Measurements from ENCODE around the gene TXN. TPM values are rescaled to one million over a fixed set of nuclear protein-coding genes. Genes with fewer than 3 reads are reported as not detected.

TXN gene
- total RNA-seq, 1 donor from 2014 or later: 156 TPM

DNA sequence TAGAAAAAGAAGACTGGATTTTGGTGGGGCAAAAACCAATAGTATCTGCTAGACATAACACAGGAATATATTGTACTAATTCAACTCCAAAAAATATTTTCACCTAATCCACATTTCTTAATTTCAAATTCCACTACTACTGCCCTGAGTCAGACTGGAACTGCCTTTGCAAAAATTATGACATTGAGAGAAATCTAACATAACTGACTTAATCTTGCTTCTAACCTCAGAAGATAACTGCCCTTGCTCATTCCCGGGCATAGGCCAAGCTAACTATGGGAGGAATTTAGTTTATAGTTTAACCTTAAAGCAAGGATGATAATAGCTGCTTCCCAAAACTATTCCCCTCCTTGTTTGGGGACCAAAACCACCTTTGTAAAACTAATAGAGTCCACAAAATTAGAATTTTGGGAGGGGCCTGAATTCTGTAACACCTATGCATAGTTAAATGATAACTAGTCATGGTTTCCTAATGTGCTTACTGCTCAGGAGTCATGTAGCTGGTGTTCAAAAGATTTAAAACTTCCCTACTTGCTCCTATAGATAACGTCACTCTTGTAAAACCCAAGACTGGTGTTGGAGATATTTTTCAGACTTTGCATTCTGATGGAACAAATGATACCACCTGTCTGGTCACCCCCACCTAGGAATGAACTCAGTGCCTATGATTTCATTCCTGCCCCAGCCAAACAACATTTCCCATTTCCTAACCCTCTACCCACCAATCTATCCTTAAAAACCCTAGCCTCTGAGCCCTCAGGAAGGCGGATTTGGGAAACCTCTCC is 14.1 kb upstream of the TXN start:
- TF ChIP-seq, protein P1, sequence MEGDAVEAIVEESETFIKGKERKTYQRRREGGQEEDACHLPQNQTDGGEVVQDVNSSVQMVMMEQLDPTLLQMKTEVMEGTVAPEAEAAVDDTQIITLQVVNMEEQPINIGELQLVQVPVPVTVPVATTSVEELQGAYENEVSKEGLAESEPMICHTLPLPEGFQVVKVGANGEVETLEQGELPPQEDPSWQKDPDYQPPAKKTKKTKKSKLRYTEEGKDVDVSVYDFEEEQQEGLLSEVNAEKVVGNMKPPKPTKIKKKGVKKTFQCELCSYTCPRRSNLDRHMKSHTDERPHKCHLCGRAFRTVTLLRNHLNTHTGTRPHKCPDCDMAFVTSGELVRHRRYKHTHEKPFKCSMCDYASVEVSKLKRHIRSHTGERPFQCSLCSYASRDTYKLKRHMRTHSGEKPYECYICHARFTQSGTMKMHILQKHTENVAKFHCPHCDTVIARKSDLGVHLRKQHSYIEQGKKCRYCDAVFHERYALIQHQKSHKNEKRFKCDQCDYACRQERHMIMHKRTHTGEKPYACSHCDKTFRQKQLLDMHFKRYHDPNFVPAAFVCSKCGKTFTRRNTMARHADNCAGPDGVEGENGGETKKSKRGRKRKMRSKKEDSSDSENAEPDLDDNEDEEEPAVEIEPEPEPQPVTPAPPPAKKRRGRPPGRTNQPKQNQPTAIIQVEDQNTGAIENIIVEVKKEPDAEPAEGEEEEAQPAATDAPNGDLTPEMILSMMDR (IDR thresholded peaks at IDR 0.05; ENCODE audit: unreplicated experiment): no peak
- H3K36me3 Mint-ChIP-seq (ENCODE audit: low read depth, unreplicated experiment): no peaks in the 10 kb centered on the region
- H3K4me3 Mint-ChIP-seq (ENCODE audit: unreplicated experiment): no peak overlapping the region
- no peaks in the 10 kb centered on the region for H3K4me1 Mint-ChIP-seq (ENCODE audit: unreplicated experiment)
- H3K9me3 Mint-ChIP-seq (ENCODE audit: unreplicated experiment): no peaks in the 10 kb centered on the region
- DNase-seq (ENCODE audit: low spot score): no peak
- no peak overlapping the region for H3K27ac Mint-ChIP-seq (ENCODE audit: unreplicated experiment)
- H3K27me3 Mint-ChIP-seq (ENCODE audit: unreplicated experiment): no peaks in the 10 kb centered on the region

DNA sequence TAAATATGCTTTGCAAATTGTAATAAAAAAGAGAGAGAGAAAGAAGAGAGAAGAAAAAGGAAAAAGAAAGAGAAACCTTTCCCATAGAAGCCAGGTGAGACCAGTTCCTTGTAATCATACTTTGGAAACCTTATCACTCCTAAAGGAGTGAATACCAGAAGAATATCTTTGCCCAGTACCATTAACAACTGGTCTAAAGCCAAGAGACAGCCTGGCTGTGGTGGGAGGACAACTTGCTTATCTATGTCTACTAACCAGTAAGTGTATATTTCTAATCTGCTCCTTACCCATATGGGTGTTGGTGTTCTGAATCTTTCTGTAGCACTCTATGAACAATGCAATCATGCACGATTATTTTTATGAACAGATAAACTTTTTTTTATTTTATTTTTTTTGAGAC is 10.5 kb upstream of the TXN start:
- Mint-ChIP-seq H3K27me3 (ENCODE audit: unreplicated experiment) (no peaks in the 10 kb centered on the region), H3K4me1 (ENCODE audit: unreplicated experiment) (no peaks in the 10 kb centered on the region)
- TF ChIP-seq, protein P1 (IDR thresholded peaks at IDR 0.05; ENCODE audit: unreplicated experiment): no peak

DNA sequence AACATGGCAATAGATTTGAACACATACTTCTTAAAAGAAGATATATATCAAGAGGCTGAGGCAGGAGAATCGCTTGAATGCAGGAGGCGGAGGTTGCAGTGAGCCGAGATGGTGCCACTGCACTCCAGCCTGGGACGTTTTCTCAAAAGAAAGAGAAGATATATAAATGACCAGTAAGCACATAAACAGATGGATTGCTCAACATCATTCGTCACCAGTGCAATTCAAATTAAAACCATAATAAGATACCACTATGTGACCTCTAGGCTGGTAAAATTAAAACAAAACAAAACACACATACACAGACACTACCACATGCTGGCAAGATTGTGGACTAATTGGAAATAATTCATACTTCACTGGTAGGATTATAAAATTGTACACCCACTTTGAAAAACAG is 5.3 kb upstream of the TXN start:
- no peak for DNase-seq (ENCODE audit: low spot score)
- Mint-ChIP-seq H3K36me3 (ENCODE audit: low read depth, unreplicated experiment) (peaks cover 6% of the 10 kb centered on the region), H3K4me1 (ENCODE audit: unreplicated experiment) (peaks cover 10% of the 10 kb centered on the region), H3K27me3 (ENCODE audit: unreplicated experiment) (no peaks in the 10 kb centered on the region), H3K4me3 (ENCODE audit: unreplicated experiment) (no peak overlapping the region), H3K27ac (ENCODE audit: unreplicated experiment) (no peak overlapping the region), H3K9me3 (ENCODE audit: unreplicated experiment) (peaks cover 3% of the 10 kb centered on the region)
- TF ChIP-seq, protein P1 (IDR thresholded peaks at IDR 0.05; ENCODE audit: unreplicated experiment): no peak

More for the DNA sequence above, 10.5 kb upstream of the TXN start:
- H3K36me3 Mint-ChIP-seq (ENCODE audit: low read depth, unreplicated experiment): no peaks in the 10 kb centered on the region
- no peak overlapping the region for H3K27ac Mint-ChIP-seq (ENCODE audit: unreplicated experiment)
- no peak overlapping the region for H3K4me3 Mint-ChIP-seq (ENCODE audit: unreplicated experiment)
- DNase-seq (ENCODE audit: low spot score): no peak
- H3K9me3 Mint-ChIP-seq (ENCODE audit: unreplicated experiment): no peaks in the 10 kb centered on the region

DNA sequence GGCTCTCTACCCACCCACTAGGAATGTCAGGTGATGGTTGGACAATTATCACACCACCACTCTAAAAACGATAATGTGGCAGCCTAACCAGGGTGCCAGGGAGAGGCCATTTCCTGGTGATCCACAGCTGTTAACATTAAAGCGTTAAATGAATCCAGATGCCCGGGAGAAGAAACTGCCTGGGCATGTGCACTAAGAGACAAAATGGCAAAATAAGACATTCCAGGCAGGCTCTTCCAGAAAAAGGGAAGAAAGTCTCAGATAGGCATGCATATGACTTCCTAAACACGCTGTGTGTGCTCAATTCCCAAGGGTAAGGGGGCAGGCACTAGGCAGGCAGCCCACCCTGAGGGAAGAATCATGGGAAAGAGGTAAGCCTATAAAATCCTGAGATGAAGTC is 4.6 kb upstream of the TXN start:
- no peak overlapping the region for H3K4me3 Mint-ChIP-seq (ENCODE audit: unreplicated experiment)
- H3K27ac Mint-ChIP-seq (ENCODE audit: unreplicated experiment): no peak overlapping the region
- DNase-seq (ENCODE audit: low spot score): no peak
- TF ChIP-seq, protein P1 (IDR thresholded peaks at IDR 0.05; ENCODE audit: unreplicated experiment): no peak
- no peaks in the 10 kb centered on the region for H3K27me3 Mint-ChIP-seq (ENCODE audit: unreplicated experiment)
- H3K9me3 Mint-ChIP-seq (ENCODE audit: unreplicated experiment): peaks cover 3% of the 10 kb centered on the region
- H3K36me3 Mint-ChIP-seq (ENCODE audit: low read depth, unreplicated experiment): peaks cover 6% of the 10 kb centered on the region
- H3K4me1 Mint-ChIP-seq (ENCODE audit: unreplicated experiment): peaks cover 10% of the 10 kb centered on the region

DNA sequence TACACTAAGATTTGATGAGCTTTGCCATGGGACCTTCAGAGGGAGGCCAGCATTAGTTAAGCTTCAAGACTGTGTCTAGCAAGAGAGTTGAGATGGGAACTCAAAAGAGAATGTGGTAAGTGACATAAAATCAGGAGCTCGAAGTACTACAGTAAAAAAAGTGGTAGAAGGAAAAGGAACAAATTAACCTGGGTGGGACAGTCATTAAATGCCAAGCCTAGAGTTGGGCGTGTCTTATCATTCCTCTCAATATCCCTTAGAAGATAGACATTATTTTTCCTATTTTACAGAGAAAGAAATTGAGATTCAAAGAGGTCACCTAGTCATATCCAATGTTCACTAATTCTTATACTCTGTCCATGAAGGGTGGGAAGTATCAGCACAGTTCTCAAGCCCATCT is 3.3 kb upstream of the TXN start:
- Mint-ChIP-seq H3K4me3 (ENCODE audit: unreplicated experiment) (no peak overlapping the region), H3K4me1 (ENCODE audit: unreplicated experiment) (peaks cover 13% of the 10 kb centered on the region), H3K27me3 (ENCODE audit: unreplicated experiment) (peaks cover 4% of the 10 kb centered on the region), H3K9me3 (ENCODE audit: unreplicated experiment) (peaks cover 3% of the 10 kb centered on the region), H3K27ac (ENCODE audit: unreplicated experiment) (no peak overlapping the region), H3K36me3 (ENCODE audit: low read depth, unreplicated experiment) (peaks cover 10% of the 10 kb centered on the region)
- TF ChIP-seq, protein P1 (IDR thresholded peaks at IDR 0.05; ENCODE audit: unreplicated experiment): no peak
- DNase-seq (ENCODE audit: low spot score): no peak
